Fibroblast of skin of abdomen (primary cell): ENCODE measurements around the gene CD300H.
"Not testable (repeated sequence)": the region's sequence is repeated elsewhere in the genome, so short reads cannot be mapped to it uniquely, and the experiment has no call there.

Experiments used
- DNase-seq: peaks from one replicate; pipeline ENCODE4 v3.0.0-alpha.2; 2013

CD300H gene

GRCh38 chr17:74525465-74525725, 41.9 kb downstream of the CD300H start:
- no peak for DNase-seq

GRCh38 chr17:74524653-74525464, 42.5 kb downstream of the CD300H start:
- no peak for DNase-seq

- no peak for DNase-seq
These were observed 44.0 kb downstream of the CD300H start for GRCh38 chr17:74523308-74523707.

- no peak for DNase-seq
These were observed 44.8 kb downstream of the CD300H start for GRCh38 chr17:74522381-74523105.

GRCh38 chr17:74521701-74522201, 45.6 kb downstream of the CD300H start:
- no peak for DNase-seq

- DNase-seq = no peak
These were observed 46.4 kb downstream of the CD300H start for GRCh38 chr17:74520790-74521480.

GRCh38 chr17:74520016-74520434, 47.3 kb downstream of the CD300H start:
- no peak for DNase-seq

GRCh38 chr17:74518413-74518981, 48.8 kb downstream of the CD300H start:
- not testable (repeated sequence) for DNase-seq

- no peak for DNase-seq
These were observed 50.6 kb downstream of the CD300H start for GRCh38 chr17:74516561-74517328.

GRCh38 chr17:74515941-74516340, 51.4 kb downstream of the CD300H start:
- DNase-seq = no peak

- no peak for DNase-seq
These were observed 52.5 kb downstream of the CD300H start for GRCh38 chr17:74514632-74515334.

GRCh38 chr17:74513987-74514631, 53.2 kb downstream of the CD300H start:
- peak; percentile 36 for DNase-seq

- DNase-seq = no peak
These were observed 54.7 kb downstream of the CD300H start for GRCh38 chr17:74512624-74513091.

GRCh38 chr17:74512036-74512435, 55.3 kb downstream of the CD300H start:
- no peak for DNase-seq
